Stimulated activated CD8-positive, alpha-beta memory T cell treated with anti-CD3 and anti-CD28 coated beads, Interleukin-15, amount 100 ng/mL, for 48 hours (primary cell): ENCODE results near the gene ACSBG1.

Experiments used
- DNase-seq, 2 donors: peaks; one replicate each; pipeline ENCODE4 v3.0.0-alpha.2; 2020; ENCODE audit warnings: low read depth in 2 of 2

The ACSBG1 gene

GRCh38 chr15:78130466-78131294, 103.7 kb downstream of the ACSBG1 start:
- peak in 1 of 2 donors; percentile 21 for DNase-seq

GRCh38 chr15:78129751-78130287, 104.5 kb downstream of the ACSBG1 start:
- no peak for DNase-seq

GRCh38 chr15:78129077-78129750, 105.2 kb downstream of the ACSBG1 start:
- DNase-seq, result no peak

GRCh38 chr15:78127882-78128281, 106.5 kb downstream of the ACSBG1 start:
- no peak for DNase-seq

- no peak for DNase-seq
Observed at GRCh38 chr15:78125267-78125666, 109.1 kb downstream of the ACSBG1 start.

GRCh38 chr15:78120523-78120922, 113.8 kb downstream of the ACSBG1 start:
- no peak for DNase-seq
